HG02571 (cell line): ENCODE measurements around the gene CHADL.

ENCODE experiments used
- ATAC-seq: cut with Tn5 transposase; IDR thresholded peaks from one replicate; pipeline ENCODE4 v1.9.1; 2021; ENCODE audit warnings: mild to moderate bottlenecking, moderate library complexity; ENCODE audit not compliant: unreplicated experiment

Gene CHADL

GRCh38 chr22:41230401-41230785, 10.3 kb downstream of the CHADL start:
- ATAC-seq: no peak

- ATAC-seq: no peak
Measured at GRCh38 chr22:41229730-41230400, 10.9 kb downstream of the CHADL start.

GRCh38 chr22:41229215-41229614, 11.5 kb downstream of the CHADL start:
- ATAC-seq: no peak

- ATAC-seq: no peak
Measured at GRCh38 chr22:41226723-41227655, 13.7 kb downstream of the CHADL start.

GRCh38 chr22:41223535-41223934, 17.2 kb downstream of the CHADL start:
- no peak for ATAC-seq

- ATAC-seq: no peak
Measured at GRCh38 chr22:41222846-41223507, 17.8 kb downstream of the CHADL start.

GRCh38 chr22:41217553-41218157, 23.1 kb downstream of the CHADL start:
- no peak for ATAC-seq

- no peak for ATAC-seq
Measured at GRCh38 chr22:41216984-41217383, 23.7 kb downstream of the CHADL start.

GRCh38 chr22:41215926-41216325, 24.8 kb downstream of the CHADL start:
- ATAC-seq: no peak

GRCh38 chr22:41215409-41215808, 25.3 kb downstream of the CHADL start:
- no peak for ATAC-seq

- no peak for ATAC-seq
Measured at GRCh38 chr22:41206719-41207118, 34.0 kb downstream of the CHADL start.

- peak; percentile 96 for ATAC-seq
Measured at GRCh38 chr22:41204992-41205900, 35.5 kb downstream of the CHADL start, which contains the start of gene L3MBTL2. TSS of gene L3MBTL2 (plus strand) at chr22:41205312. CDS start at chr22:41205363, 51 bp downstream.

GRCh38 chr22:41204066-41204465, 36.7 kb downstream of the CHADL start:
- no peak for ATAC-seq

- no peak for ATAC-seq
Measured at GRCh38 chr22:41203118-41203517, 37.6 kb downstream of the CHADL start.

GRCh38 chr22:41201141-41201540, 39.6 kb downstream of the CHADL start:
- no peak for ATAC-seq

- no peak for ATAC-seq
Measured at GRCh38 chr22:41198027-41198580, 42.6 kb downstream of the CHADL start.

GRCh38 chr22:41197038-41197972, 43.4 kb downstream of the CHADL start:
- peak; percentile 74 for ATAC-seq

GRCh38 chr22:41193829-41194228, 46.9 kb downstream of the CHADL start:
- ATAC-seq: no peak

GRCh38 chr22:41191467-41191866, 49.3 kb downstream of the CHADL start:
- no peak for ATAC-seq
